HG03103 (cell line): ENCODE data around the gene CP.
A peak's percentile ranks its signal among the peaks of the same experiment; 100 is the strongest.
"Not testable (repeated sequence)": the region's sequence is repeated elsewhere in the genome, so short reads cannot be mapped to it uniquely, and the experiment has no call there.

Experiments used
- ATAC-seq: cut with Tn5 transposase; IDR thresholded peaks from one replicate; pipeline ENCODE4 v1.9.1; 2021; ENCODE audit warnings: low read depth; ENCODE audit not compliant: unreplicated experiment

CP gene

DNA sequence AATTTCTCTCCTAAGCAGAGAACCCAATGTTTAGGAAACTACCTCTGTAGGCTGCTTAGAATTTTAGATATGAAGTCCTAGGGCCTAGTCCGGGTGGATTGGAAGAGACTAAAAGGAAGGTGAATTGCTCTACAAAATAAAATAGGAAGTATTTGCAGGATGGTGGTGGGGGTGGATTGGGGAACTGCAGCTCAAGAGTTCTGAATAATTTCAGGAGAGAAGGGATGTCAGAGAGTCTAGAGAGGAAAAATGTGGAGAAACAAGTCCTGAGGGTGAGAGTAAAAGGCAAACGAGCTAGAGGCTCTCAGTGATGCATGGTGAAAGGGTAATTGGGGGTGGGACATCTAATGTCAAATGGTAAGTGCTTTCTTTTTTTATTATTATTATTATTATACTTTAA lies 10.2 kb upstream of the CP start:
- ATAC-seq: no peak

DNA sequence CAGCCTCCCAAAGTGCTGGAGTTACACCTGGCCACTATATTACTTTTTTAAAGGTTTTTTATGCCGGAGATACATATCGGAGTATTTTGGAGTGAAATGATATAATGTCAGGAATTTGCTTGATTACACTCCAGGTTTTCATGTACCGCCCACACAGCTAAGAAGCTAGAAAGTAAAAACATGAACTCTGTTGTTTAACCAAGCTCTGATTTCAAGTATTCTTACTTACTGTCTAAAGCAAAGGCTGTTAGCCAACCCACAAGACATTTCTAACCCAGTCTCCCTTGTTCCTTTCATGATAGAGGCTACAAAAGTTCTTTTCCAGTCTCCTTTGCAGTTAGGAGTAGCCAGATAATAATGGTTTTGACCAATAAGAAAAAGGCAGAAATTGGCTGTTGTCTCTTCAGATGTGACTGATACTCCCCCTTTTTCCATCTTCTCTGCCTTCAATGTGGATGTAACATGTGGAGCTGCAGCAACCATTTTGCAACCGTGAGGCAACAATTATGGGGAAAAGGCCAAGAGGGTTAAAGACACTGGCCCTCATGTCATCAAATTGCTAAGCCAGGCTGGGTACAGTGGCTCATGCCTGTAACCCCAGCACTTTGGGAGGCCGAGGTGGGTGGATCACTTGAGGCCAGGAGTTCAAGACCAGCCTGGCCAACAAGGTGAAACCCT lies 6.1 kb upstream of the CP start:
- ATAC-seq: no peak

DNA sequence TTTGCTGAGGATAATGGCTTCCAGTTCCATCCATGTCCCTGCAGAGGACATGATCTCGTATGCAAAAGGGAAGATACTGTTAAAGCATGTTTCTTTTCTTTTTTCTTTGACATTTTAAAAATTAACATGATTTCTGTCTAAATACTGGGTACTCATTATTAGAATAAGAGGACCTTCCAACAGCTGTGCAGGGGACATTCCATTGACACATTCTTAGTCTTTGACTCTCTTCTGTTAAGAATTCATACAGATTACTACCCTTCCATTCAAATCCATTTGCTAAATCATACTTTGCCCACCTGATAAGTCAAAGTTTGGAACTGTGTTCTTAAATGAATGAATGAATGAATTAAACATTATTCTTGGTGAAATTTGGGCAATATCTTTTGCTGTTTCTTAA lies 5.1 kb upstream of the CP start:
- no peak for ATAC-seq

DNA sequence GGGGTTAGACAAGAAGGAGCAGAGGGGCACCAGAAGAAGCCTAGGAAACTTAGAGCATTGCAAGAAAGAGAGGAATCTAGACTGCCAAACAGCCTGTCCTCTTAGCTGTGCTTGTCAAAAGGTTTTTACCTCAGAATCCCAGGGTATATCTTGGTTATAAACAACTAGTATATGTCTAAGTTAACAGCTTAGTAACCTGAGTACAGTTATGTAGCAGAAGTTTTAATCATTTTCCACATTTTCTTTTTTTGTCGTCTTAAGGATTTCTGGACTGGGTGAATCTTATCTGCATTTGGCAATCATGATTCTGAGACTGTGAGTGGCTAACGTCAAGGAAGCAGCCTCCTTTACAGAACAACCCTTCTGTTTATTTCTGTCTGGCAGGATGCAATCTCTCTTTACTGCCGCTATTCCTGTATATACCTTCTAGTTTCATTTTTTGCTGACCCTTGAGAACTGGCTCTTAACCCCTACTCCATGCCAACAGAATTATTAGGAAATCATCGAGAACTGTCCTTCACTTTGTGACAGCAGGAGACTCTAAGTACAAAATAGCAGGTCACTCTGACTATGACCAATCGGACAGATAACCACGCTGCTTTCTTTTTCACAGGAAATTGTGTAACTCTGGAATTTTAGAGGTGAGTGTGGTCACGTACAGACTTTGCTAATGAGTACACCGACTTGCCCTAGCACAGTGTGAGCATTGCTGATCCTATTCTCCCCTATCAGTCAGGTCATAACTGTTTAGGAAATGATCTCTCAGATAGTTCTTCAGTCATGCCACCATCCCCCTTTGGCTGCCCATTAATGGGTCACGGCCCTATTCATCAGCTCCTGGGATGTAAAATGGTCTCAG lies 3.3 kb upstream of the CP start:
- peak; percentile 95 for ATAC-seq

DNA sequence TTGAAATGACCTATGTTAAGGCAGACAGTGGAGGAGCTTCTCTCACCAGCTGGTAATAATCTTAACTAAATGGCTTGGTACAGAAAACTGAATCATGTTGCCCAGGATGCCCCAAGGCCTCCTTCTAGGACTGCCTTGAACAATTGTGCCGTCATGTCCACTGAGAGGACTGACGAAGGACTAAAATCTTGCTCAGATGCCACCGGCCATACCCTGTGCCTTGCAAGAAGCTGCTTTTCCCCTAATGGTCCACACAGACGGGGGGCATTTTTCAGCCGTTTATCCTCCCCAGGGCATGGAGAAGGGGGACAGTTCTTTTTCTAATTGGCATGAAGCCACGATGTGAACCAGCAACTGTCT lies 1.8 kb upstream of the CP start:
- ATAC-seq: no peak

DNA sequence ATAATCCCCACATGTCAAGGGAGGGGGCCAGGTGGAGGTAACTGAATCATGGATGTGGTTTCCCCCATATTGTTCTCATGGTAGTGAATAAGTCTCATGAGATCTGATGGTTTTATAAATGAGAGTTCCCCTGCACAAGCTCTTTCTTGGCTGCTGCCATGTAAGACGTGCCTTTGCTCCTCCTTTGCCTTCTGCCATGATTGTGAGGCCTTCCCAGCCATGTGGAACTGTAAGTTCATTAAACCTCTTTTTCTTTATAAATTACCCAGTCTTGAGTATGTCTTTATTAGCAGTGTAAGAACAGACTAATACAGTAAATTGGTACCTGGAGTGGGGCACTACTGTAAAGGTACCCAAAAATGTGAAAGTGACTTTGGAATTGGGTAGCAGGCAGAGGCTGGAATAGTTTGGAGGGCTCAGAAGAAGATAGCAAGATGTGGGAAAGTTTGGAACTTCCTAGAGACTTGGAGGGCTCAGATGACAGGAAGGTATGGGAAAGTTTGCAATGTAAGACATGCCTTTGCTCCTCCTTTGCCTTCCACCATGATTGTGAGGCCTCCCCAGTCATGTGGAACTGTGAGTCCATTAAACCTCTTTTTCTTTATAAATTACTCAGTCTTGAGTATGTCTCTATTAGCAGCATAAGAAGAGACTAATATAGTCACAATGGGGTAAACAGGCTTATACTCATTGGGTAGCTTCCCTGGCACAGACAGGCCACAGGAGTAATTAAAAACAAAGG lies 2.1 kb downstream of the CP start:
- not testable (repeated sequence) for ATAC-seq

DNA sequence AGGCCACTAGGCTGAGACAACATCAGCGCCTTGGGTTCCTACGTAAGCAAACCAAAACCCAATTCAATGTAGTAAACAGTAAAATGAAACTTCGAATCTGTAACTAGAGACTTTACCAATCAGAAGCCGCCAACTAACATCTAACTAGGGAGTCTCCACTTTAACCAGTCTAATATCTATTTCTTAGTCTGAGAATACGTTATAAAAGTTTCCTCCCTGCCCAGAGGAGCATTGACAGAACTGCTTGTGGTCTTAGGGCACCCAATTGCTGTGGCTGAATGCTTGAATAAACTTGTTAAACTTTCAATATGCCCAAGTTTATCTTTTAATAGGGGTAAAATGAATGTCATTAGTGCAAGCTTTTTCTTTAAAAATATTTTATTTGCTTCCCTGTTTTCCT lies 4.3 kb downstream of the CP start:
- ATAC-seq: no peak

DNA sequence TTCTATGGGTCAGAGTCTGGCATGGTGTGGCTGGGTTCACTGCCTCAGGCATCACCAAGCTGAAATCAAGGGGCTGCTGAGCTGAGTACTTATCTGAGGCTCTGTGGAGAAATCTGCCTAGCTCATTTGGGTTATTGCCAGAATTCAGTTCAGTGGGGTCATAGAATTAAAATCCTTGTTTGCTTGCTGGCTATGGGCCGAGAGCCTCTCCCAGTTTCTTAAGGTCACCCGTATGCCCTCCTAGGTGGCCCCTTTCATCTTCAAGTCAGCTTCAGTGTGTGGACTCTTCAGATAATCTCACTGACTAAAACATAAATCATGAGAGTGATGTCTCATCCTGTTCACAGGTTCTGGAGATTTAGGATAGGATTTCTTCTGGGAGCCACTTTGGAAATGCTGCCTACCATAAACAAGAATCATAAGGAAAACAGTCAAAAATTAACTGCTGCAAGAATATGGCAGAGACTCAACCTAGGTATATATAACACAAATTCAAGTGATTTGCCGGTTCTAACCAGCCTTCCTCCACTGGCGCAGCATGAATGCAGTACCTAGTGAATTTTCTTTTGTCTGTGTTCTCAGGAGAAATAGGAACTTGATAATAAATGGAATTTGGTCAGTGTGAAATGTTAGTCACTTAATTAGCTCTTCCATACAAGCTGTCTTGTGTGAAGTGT lies 5.3 kb downstream of the CP start:
- no peak for ATAC-seq

DNA sequence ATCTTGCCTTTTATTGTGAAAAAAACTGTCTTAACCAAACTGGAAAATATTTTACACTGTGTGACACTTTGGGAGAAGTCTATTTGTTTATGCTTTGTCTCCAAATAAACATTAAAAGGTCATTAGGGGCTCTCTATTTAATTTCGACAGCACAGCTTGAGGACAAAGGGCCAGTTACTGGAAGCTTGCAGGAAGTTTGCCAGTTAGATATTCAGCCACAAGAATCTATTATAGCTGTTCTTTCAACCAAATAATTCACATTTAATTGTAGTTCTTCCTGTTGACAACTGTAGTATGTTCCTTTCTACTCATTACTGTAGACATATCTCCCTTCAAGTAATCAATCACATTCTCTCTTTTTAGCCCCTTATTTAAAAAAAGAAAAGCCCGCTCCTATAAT lies 6.1 kb downstream of the CP start:
- ATAC-seq: no peak

DNA sequence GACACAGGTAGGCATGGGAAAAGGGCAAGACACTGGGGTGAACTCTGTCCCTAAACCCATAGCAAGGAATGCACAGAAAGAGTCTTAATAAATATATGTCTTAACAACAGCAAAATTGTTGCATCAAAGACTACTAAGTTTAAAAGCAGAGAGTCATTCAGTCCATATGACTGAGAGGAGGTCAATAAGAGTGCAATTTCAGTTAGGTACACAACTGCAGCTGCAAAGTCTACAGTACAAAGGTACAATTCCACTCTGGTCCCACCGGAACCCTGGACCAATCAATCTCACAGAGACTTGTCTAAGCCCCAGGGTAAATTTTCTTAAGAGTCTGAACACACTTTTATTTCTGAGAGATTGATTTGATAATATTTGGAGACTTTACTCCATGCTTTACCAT lies 6.9 kb downstream of the CP start:
- ATAC-seq: no peak

DNA sequence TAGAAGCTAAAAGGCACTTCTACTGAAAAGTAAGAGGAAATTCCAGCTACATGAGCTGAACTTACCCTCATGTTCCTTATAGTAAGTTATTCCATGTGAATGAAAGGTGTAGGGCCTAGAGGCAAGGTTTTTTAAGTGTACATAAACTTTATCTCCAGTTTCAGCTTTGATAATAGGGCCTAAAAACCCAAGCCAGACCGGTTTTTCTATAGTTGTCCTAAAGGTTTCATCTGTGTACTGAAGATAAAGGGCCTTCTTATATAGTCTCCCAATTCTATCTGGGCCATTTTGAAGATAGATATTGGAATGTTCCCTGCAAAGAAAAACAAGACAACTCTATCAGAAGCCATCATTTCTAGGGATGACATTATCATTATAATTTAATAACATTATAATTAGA lies 9.2 kb downstream of the CP start:
- no peak for ATAC-seq

DNA sequence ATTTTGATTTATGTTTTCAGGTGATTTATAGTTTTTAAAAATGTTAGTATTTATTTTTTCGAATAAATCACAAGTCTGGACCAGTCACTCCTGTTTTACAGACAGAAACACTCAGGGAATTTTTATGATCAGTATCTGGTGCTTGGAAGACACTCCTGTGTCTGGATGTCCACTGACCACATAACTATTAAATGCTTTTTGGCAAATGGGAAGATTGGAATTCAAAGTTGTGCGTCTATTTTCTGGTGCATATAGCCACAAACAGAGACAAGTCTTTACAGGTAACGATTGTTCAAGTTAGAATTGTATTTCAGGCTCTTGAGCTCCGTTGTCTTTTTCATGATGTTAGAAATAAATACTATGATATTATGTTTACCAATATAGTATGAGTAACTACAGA lies 12.2 kb downstream of the CP start:
- no peak for ATAC-seq

DNA sequence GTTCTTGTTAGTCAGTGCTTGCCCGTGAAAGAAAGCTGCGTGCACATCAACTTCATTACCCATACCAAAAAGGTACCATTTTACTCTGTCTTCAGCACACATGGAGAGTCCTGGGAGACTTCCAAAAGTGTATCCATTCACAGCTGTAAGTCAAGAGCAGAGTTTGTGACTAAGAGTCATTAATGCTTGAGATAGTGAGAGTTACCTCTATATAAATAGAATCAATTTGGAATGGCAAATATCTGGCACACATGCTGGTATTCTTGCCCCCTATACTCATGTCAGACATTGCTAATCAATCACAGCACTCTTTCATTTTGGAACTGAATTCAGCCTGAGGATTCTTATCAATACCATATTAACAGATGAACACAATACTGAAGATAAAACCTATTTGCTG lies 14.2 kb downstream of the CP start:
- ATAC-seq: no peak

DNA sequence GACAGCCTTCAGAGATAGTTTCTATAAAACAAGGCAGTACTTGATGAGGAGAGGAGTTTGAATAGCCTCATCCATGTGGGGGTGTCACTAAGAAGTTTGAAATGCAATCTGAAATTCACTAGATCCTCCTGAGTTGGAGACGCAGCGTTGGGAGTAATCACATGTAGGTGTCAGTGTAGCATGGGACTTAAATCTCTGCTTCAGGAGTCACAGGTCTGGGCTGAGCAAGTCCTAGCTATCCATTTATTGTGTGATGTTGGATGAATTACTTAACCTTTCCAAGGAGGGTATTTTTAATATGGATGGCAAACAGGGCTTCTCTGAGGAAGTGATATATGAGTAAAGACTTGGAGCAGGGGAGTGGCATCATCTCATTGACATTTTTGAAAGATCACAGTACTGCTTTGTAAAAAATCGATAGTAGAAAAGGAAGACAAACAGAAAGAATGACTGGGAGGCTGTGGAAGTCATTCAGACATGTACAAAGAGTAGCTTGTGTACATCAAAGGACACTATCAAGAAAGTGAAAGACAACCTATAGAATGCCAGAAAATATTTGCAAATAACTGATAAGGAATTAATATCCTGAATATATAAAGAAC lies 17.1 kb downstream of the CP start:
- no peak for ATAC-seq

DNA sequence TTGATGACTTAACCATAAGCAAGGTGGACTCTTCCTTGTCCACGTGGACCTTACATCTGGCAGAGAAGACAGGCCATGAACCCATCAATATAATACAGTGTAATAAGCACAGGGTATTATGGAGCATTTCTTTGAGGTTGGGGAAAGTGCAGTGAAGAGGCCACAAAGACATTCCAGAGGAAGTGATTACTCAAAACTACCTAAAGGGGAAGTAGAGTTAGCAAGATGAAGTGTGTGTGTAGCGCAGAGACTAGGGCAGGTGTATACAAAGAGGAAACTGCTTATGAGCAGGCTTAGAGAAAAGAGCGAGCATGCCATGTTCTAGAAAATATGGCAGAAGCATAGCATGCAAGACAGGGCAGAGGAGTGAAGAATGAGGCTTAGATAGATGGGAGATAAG lies 17.9 kb downstream of the CP start:
- peak; percentile 99 for ATAC-seq

DNA sequence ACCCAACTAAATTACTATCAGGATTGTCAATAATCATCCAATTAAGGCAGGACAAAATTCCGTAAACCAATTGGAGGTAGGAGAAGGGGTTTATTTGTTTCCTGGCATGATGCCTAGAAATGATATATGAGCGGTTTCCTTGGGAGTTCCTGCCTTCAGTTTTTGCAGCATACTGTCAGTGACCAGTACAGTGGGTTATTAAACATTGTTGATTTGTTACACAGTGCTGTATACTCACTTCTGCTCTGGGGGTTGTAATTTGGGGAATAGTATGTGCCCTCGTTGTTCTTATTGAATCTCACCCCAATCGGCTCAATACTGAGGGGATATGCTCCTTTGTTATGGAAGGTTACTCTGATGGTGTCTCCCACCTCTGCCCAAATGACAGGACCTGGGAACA lies 22.2 kb downstream of the CP start:
- ATAC-seq: no peak

DNA sequence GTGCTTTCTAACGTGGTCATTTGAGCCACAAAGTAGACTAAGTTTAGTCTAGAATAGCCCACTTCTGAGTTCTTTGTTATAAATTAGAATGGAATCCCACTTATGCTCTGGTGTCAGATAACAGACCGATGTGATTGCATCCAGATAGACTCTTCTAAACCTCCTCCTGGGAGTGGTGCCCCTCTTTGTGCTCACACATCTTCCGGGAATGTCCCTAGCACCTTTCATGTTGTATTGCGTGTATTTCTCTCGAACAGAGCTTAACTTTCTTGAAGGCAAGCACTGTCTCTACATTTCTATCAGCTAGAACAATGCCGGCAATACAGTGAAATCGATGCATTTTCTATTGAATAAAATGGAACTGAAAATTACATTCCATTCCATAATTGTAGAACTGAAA lies 23.0 kb downstream of the CP start:
- no peak for ATAC-seq

DNA sequence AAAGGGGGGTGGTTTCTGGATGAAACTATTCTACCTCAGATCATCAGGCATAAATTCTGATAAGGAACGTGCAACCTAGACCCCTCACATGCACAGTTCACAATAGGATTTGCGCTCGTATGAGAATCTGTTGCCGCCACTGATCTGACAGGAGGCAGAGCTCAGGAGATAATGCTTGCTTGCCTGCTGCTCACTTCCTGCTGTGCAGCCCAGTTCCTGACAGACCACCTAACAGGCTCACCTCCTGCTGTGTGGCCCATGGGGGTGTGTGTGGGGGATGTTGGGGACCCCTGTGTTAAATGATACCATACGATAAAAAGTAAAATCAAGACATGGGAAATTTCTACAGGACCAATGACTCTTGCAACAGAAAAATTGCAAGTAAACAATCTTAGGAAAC lies 24.0 kb downstream of the CP start:
- ATAC-seq: peak; percentile 78

DNA sequence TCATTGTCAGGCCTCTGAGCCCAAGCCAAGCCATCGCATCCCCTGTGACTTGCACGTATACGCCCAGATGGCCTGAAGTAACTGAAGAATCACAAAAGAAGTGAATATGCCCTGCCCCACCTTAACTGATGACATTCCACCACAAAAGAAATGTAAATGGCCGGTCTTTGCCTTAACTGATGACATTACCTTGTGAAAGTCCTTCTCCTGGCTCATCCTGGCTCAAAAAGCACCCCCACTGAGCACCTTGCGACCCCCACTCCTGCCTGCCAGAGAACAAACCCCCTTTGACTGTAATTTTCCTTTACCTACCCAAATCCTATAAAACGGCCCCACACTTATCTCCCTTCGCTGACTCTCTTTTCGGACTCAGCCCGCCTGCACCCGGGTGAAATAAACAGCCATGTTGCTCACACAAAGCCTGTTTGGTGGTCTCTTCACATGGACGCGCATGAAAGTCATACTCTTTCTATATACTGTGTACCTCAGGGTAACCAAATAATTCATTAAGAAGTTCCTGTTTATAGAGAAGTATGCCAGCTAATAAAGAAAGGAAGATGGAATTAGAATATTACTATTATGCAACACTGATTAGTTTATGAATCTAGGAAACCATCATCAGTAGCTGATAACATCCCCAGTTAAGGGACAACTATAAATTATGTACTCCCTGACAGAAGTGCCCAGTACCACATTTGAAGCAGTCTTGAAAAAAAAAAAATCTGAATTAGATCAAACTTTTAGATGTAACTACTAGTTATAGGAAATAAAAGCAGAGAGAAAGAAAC lies 24.6 kb downstream of the CP start:
- not testable (repeated sequence) for ATAC-seq

DNA sequence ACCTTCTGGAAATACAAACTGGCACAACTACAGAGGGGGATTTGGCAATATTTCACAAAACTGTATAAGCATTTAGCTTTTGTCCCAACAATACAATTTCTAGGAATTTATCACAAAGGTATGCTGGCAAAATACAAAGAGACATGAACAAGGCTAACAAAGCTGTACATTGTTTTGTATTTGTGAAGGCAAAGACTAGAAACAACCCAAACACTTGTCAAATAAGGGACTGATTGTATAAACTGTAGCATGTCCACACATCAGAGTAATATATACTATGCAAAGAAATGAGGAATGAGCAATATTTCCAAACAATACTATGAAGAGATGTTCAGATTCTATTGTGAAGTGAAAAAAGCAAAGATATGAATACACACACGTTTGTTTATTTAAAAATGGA lies 26.4 kb downstream of the CP start:
- no peak for ATAC-seq
